GM12872 (cell line): ENCODE measurements around the gene CASP10.

ENCODE experiments used
- TF ChIP-seq, protein P1 (sequence below): IDR thresholded peaks from 3 replicates; pipeline ENCODE4 v1.5.1; 2011; ENCODE audit warnings: low read depth, mild to moderate bottlenecking, low read length, moderate library complexity; ENCODE audit not compliant: insufficient read depth

The CASP10 gene

DNA sequence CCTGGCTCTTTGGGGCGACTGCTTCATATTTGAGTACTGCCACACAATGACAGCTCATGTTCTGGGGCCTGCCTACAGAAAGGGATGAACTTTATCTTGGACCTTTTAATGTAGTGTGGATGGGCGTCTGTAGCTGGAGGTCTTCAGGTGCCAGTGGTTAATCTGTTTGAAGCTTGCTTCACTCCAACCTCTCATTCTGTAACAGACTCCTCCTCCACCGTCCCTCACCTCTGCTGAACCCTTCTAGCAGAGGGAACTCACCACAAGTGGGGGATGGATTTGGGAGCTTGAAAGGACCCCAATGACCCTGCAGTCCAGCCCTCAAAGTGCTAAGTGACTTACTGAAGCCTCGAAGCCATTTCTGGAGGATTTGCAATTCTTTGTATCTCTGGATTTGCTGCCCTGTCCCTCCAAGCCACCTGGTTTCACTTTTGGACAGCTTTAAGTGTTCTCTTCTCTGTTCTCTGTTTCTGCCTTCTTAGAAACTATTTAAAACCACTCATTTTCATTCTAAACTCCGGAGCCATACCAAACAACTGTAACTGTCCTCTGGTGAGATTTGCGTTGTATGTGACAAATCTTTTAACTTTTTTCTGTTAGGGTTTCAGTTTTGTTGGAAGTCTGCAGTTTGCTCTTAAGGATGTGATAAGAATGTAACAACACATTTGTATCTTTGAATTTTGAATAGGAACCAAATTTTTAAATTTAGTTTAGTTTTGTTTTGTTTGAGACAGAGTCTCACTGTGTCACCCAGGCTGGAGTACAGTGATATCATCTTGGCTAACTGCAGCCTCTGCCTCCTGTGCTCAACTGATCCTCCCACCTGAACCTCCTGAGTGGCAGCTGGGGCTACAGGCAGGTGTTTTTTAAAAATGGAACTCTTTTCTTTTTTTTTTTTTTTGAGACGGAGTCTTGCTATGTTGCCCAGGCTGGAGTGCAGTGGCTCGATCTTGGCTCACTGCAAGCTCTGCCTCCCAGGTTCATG is 40.4 kb downstream of the CASP10 start:
- TF ChIP-seq, protein P1, sequence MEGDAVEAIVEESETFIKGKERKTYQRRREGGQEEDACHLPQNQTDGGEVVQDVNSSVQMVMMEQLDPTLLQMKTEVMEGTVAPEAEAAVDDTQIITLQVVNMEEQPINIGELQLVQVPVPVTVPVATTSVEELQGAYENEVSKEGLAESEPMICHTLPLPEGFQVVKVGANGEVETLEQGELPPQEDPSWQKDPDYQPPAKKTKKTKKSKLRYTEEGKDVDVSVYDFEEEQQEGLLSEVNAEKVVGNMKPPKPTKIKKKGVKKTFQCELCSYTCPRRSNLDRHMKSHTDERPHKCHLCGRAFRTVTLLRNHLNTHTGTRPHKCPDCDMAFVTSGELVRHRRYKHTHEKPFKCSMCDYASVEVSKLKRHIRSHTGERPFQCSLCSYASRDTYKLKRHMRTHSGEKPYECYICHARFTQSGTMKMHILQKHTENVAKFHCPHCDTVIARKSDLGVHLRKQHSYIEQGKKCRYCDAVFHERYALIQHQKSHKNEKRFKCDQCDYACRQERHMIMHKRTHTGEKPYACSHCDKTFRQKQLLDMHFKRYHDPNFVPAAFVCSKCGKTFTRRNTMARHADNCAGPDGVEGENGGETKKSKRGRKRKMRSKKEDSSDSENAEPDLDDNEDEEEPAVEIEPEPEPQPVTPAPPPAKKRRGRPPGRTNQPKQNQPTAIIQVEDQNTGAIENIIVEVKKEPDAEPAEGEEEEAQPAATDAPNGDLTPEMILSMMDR = no peak

DNA sequence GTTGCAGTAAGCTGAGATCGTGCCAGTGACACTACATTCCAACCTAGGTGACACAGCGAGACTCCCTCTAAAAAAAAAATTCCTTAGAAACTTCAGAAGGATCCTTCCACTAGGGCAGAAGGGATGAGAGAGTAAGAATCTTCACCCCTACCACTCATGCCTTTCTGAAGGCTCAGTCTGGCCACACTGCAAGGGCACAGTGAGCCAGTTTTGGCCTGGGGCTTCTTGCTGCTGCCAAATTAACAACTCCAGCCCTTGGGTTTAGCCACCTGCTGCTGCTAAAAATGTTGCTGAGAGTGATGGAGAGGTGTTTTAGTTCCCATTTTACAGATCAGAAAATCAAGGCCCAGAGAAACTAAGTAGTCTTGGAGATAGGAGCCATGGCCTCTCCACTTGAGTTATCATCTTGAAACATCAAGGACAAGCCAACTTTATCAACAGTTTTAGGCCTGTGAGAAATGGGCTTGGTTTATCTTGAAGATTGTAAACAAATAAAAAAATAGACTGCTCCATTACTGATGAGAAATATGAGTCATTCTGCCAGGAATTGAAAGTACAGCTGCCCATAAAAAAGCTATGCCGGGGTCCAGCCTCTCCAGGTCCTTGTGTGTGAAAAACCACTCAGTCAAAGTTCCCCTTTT is 45.5 kb downstream of the CASP10 start:
- TF ChIP-seq, protein P1 = no peak

DNA sequence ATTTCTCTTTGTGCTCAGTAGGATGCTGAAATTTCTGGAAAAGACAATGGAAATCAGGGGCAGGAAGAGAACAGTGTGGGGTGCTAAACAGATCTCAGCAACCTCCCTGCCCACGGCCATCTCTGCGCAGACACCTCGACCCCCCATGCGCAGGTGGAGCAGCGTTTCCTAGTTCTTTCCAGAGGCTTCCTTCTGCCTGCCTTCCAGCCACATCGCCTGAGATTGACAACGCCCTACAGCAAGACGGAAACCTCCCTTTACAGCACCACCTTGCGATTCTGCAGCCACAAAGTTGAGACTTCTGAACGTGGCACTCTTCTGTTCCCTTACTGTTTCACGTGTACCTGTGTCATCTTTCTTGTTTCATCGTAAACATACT is 46.0 kb downstream of the CASP10 start:
- TF ChIP-seq, protein P1 = no peak

DNA sequence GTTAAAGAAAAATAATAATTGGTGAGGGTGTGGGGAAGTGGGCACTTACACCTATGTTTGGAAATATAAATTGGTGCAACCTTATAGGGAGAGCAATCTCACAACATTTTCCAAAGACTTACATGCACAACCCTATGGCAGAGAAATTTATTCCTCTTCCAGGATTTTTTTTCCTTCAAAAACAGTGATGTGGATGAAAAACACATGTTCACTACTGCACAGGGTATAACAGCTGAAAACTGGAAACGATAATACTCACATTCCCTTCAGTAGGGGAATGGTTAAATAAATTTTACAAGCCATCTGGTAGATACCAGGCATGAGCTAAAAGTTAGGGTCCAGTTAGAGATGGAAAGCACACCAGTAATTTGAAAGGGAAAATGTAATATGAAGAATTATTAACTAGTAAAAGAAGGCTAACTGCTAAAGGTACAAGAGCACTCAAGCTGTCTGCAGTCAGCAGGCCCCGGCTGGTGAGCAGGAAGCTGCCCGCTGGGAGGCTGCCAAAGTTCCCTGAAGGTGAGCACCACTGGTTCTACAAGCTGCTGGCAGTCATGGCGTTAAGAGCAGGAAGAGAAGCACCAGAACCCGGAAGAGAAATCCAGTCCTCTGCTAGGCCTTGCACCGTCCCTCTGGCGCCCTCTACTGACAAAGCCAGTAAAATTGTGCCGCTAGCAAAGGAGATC is 49.0 kb downstream of the CASP10 start:
- TF ChIP-seq, protein P1 = peak; percentile 95

DNA sequence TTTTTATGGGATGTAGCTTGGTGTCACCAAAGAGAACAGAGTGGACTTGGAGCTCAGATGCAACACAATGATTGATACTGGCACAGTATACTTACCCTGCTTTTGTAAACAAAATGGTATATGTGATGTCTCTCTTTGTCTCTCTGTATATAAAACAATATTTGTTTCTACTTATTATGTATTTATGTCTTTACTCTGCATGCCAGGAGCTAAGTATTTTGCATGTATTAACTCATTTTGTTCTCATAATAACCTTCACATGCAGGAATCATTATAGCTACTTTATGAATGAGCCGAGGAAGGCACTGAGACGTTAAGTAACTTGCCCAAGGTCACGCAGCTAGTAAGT is 49.5 kb downstream of the CASP10 start:
- TF ChIP-seq, protein P1 = no peak

DNA sequence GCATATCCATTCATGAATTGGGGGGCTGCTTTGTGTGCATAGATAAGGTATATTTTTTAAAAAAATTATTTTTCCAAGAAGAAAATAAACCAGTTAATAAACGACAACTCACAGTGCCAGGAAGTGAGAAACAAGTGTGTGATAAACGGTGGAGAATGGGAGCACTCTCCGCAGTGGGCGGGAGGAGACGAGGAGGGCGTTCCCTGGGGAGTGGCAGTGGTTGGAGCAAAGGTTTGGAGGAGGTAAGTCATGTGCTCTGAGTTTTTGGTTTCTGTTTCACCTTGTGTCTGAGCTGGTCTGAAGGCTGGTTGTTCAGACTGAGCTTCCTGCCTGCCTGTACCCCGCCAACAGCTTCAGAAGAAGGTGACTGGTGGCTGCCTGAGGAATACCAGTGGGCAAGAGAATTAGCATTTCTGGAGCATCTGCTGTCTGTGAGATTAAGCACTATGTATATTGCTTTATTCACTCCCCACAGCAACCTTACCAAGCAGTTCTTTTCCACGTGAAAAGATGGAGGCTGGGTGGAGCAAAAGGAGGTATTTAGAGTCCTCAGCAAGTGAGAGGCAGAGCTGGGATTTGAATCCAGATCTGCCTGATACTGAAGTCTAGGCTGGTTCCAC is 50.4 kb downstream of the CASP10 start:
- TF ChIP-seq, protein P1 = 0 out of 3 replicates have a peak, but pooled peaks have one; percentile 1
